IPS-20b (cell line): ENCODE results near the gene GPRIN3.

Experiments used
- H3K27ac ChIP-seq: one replicate; pipeline ENCODE4 v1.5.1; 2013; ENCODE audit warnings: low read length
- H3K27me3 ChIP-seq: 2 replicates; pipeline ENCODE4 v1.6.1; 2013; ENCODE audit warnings: mild to moderate bottlenecking, low read length, inconsistent platforms; ENCODE audit not compliant: insufficient read depth
- H3K36me3 ChIP-seq: 2 replicates; pipeline ENCODE4 v1.6.1; 2013; ENCODE audit warnings: low read depth, mild to moderate bottlenecking, inconsistent platforms, low read length, moderate library complexity; ENCODE audit not compliant: insufficient read depth
- H3K4me1 ChIP-seq: 2 replicates; pipeline ENCODE4 v1.6.1; 2013; ENCODE audit warnings: mild to moderate bottlenecking, control low read depth, inconsistent platforms, low read length, moderate library complexity; ENCODE audit not compliant: insufficient read depth
- H3K4me3 ChIP-seq: 2 replicates; pipeline ENCODE4 v1.5.1; 2013; ENCODE audit warnings: mild to moderate bottlenecking, low read length, inconsistent platforms
- H3K9ac ChIP-seq: 2 replicates; pipeline ENCODE4 v1.6.1; 2013; ENCODE audit warnings: low read depth, mild to moderate bottlenecking, inconsistent platforms, low read length, moderate library complexity
- H3K9me3 ChIP-seq: 2 replicates; pipeline ENCODE4 v1.6.1; 2013; ENCODE audit warnings: mild to moderate bottlenecking, low read depth, low read length, inconsistent platforms; ENCODE audit not compliant: insufficient read depth

The GPRIN3 gene

DNA sequence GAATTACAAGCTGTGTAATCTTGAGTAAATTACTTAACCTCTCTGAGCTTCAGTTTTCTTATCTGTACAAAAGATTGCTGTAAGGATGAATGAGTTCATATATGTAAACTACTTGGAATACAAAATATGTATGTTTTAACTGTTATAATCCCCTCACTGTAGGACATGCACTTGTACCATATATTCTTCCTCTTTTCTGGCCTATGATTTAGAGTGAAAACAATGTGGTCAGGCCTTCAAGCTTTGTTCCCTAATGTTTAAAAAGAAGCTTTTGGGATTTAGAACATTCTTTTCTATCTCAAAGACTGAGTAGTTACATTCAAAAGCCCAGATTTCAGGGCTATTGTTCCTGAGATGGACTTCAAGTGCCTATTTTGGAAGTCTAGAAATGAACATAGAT lies 26.7 kb upstream of the GPRIN3 start:
- H3K27me3 ChIP-seq, result no peaks in the 10 kb centered on the region
- H3K9me3 ChIP-seq, result no peaks in the 10 kb centered on the region

GRCh38 chr4:89331686-89332544 lies 24.3 kb upstream of the GPRIN3 start:
- Histone ChIP-seq H3K27ac (no peak overlapping the region), H3K9ac (no peak overlapping the region), H3K9me3 (no peaks in the 10 kb centered on the region), H3K36me3 (no peaks in the 10 kb centered on the region), H3K4me3 (no peak overlapping the region), H3K4me1 (no peaks in the 10 kb centered on the region), H3K27me3 (no peaks in the 10 kb centered on the region)

More for the DNA sequence above, 26.7 kb upstream of the GPRIN3 start:
- H3K4me3 ChIP-seq, result no peak overlapping the region
- no peak overlapping the region for H3K27ac ChIP-seq
- no peaks in the 10 kb centered on the region for H3K36me3 ChIP-seq
- H3K4me1 ChIP-seq, result peaks cover 1% of the 10 kb centered on the region; the same call in 1 of the 2 replicates
- H3K9ac ChIP-seq, result no peak overlapping the region

- H3K4me1 ChIP-seq, result no peaks in the 10 kb centered on the region
- no peaks in the 10 kb centered on the region for H3K9me3 ChIP-seq
- H3K4me3 ChIP-seq, result no peak overlapping the region
- no peaks in the 10 kb centered on the region for H3K27me3 ChIP-seq
- H3K36me3 ChIP-seq, result no peaks in the 10 kb centered on the region
- H3K27ac ChIP-seq, result no peak overlapping the region
- H3K9ac ChIP-seq, result no peak overlapping the region
Observed at GRCh38 chr4:89331197-89331596, 23.6 kb upstream of the GPRIN3 start.

- Histone ChIP-seq H3K9me3 (no peaks in the 10 kb centered on the region), H3K36me3 (no peaks in the 10 kb centered on the region), H3K27me3 (no peaks in the 10 kb centered on the region), H3K4me1 (no peaks in the 10 kb centered on the region), H3K9ac (no peak overlapping the region), H3K27ac (no peak overlapping the region), H3K4me3 (no peak overlapping the region)
Observed at GRCh38 chr4:89329280-89329679, 21.7 kb upstream of the GPRIN3 start.

DNA sequence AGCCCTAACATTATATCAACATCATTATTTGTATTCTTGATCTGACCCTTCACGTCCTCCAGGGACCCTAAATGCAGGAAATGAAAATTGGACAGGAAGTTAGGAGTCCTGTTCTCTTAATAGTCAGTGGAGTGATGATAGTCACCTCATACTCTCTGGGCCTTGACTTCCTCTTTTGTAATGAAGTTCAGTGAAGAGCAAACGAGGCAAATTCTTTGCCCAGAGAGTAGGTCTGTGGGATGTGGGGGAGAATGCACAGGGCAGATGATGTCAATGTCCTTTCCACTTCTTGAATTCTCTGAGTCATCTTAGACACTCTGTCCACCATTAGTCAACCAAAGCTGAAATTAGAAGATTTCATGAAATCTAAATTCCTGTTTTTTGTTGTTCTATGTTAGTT lies 17.1 kb upstream of the GPRIN3 start:
- Histone ChIP-seq H3K4me3 (no peak overlapping the region), H3K4me1 (no peaks in the 10 kb centered on the region), H3K36me3 (no peaks in the 10 kb centered on the region), H3K27ac (no peak overlapping the region), H3K9me3 (no peaks in the 10 kb centered on the region), H3K27me3 (no peaks in the 10 kb centered on the region), H3K9ac (no peak overlapping the region)

GRCh38 chr4:89322671-89323070 lies 15.1 kb upstream of the GPRIN3 start:
- H3K36me3 ChIP-seq, result no peaks in the 10 kb centered on the region
- no peak overlapping the region for H3K4me3 ChIP-seq
- no peaks in the 10 kb centered on the region for H3K4me1 ChIP-seq
- no peak overlapping the region for H3K27ac ChIP-seq
- H3K9me3 ChIP-seq, result no peaks in the 10 kb centered on the region
- H3K27me3 ChIP-seq, result no peaks in the 10 kb centered on the region
- no peak overlapping the region for H3K9ac ChIP-seq

DNA sequence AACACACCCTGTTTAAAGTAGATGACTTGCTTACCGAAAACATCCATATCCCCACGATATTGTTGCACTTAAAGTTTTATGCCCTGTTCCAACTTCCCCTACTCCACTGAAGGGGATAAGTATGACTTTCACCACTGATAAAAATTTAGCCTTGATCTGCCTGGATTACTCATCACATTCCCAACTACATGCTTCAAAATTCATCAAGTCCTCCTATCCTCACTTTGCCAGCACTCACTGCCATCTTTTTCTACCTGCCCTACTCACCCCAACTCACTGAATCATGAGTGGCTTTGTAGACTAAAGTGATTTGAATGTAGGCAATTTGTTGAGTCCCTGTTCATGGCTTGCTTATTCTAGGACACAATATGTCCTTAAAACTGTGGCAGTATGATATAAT lies 12.2 kb upstream of the GPRIN3 start:
- 0 out of 2 replicates have a peak, but pooled peaks cover 5% of the 10 kb centered on the region for H3K4me1 ChIP-seq

DNA sequence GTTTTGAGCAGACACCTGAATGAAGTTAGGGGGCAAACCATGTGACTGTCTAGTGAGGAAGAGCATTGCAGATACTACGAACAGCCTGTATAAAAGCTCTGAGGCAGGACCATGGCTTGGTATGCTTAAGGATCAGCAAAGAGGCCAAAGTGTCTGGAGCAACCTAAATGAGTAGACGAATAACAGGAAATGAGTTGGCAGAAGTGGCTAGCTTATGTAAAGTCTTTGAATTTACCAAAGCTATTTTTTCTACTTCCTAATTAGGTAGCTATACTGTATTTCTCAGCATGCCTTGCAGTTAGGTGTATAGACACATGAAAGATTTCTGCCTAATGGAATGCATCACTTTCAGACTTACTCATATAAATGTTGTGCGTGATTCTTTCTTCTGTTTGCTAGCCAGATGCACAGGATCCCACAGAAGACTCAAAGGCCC lies 9.3 kb upstream of the GPRIN3 start:
- Histone ChIP-seq H3K9me3 (no peaks in the 10 kb centered on the region), H3K27ac (no peak overlapping the region), H3K27me3 (no peaks in the 10 kb centered on the region), H3K36me3 (no peaks in the 10 kb centered on the region), H3K4me1 (0 out of 2 replicates have a peak, but pooled peaks cover 5% of the 10 kb centered on the region), H3K9ac (no peak overlapping the region), H3K4me3 (no peak overlapping the region)

More for the DNA sequence above, 12.2 kb upstream of the GPRIN3 start:
- Histone ChIP-seq H3K27me3 (no peaks in the 10 kb centered on the region), H3K9me3 (no peaks in the 10 kb centered on the region), H3K4me3 (no peak overlapping the region), H3K27ac (no peak overlapping the region), H3K36me3 (no peaks in the 10 kb centered on the region), H3K9ac (no peak overlapping the region)

DNA sequence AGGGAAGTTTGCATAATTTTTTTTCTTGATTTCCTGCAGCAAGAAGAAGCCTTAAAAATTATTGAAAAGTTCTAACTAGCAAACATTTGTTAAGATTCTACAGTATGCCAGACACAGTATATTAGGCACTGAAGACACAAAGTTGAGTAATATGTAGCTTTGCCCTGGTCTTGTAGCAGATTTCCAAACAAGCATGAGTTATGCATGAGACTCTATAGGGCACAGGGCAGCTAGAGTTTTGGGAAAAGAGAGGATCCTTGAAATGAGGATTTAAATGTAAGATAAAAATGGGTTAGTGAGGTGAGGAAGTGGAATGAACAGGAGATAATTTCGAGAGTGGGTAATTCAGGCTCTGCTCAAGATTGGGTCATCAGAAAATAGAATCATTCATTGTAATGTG lies 8.6 kb upstream of the GPRIN3 start:
- 0 out of 2 replicates have a peak, but pooled peaks cover 5% of the 10 kb centered on the region for H3K4me1 ChIP-seq
- H3K36me3 ChIP-seq, result no peaks in the 10 kb centered on the region
- no peak overlapping the region for H3K9ac ChIP-seq
- H3K27ac ChIP-seq, result no peak overlapping the region
- H3K9me3 ChIP-seq, result no peaks in the 10 kb centered on the region
- no peaks in the 10 kb centered on the region for H3K27me3 ChIP-seq
- no peak overlapping the region for H3K4me3 ChIP-seq

GRCh38 chr4:89314291-89314690 lies 6.7 kb upstream of the GPRIN3 start:
- Histone ChIP-seq H3K9me3 (no peaks in the 10 kb centered on the region), H3K4me1 (0 out of 2 replicates have a peak, but pooled peaks cover 5% of the 10 kb centered on the region), H3K4me3 (no peak overlapping the region), H3K9ac (no peak overlapping the region), H3K36me3 (no peaks in the 10 kb centered on the region), H3K27ac (no peak overlapping the region), H3K27me3 (no peaks in the 10 kb centered on the region)

DNA sequence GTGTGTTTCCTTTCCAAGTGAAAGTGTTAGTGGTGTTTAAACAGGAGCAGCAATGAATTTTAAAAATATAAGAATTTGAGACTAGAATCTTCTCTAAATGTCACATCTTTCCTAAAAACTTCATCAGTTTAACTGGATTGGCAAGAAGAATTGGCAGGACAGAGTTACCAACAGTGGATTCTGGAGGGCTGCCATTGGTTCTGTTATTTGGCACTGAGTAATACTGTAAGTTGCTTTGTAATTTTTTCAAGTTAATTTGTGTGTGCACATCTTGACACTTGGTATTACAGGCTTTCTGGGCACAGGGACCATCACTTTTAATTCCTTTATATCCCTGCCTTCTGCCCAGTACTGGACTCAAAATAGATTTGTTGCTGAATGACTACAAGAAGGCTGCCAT lies 4.5 kb upstream of the GPRIN3 start:
- Histone ChIP-seq H3K9me3 (no peaks in the 10 kb centered on the region), H3K27ac (no peak overlapping the region), H3K4me3 (no peak overlapping the region), H3K9ac (no peak overlapping the region), H3K4me1 (peaks cover 5% of the 10 kb centered on the region; the same call in 1 of the 2 replicates), H3K36me3 (no peaks in the 10 kb centered on the region), H3K27me3 (peaks cover 12% of the 10 kb centered on the region)

DNA sequence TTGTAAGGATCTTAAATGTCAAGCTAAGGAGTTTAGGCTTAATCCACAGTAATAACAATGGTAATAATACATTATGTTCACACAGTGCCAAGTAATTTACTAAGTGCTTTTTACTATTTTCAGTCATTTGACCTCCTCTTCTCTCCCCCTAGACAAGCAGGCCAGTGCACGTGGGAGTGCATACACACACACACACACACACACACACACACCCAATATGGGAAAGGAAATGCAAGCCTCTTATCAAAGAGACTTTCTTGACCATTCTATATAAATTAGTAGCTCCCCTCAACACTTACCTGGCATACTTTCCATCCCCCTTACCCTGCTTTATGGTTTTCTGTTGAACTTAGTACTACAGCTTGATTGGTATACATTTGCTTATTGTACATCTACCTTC lies 3.8 kb upstream of the GPRIN3 start:
- Histone ChIP-seq H3K36me3 (no peaks in the 10 kb centered on the region), H3K9ac (no peak overlapping the region), H3K4me1 (peaks cover 3% of the 10 kb centered on the region; the same call in 1 of the 2 replicates), H3K27me3 (peaks cover 18% of the 10 kb centered on the region), H3K27ac (no peak overlapping the region), H3K4me3 (no peak overlapping the region), H3K9me3 (no peaks in the 10 kb centered on the region)
